Suprapubic skin (tissue), 4 donors: ENCODE data around the gene C10orf105.

ENCODE experiments used
- CTCF ChIP-seq, 2 donors: fragments of 200-600 bp in 1 of 2; fragments of 450-650 bp in 1 of 2; sonication (generic) in 1 of 2; IDR thresholded peaks; one replicate each; pipeline ENCODE4 v1.5.1; 2016 to 2019; ENCODE audit warnings: antibody characterized with exemption in 2 of 2, mild to moderate bottlenecking in 1 of 2, moderate library complexity in 1 of 2
- EP300 ChIP-seq: sonication (generic); formaldehyde crosslinking; IDR thresholded peaks from one replicate; pipeline ENCODE4 v1.6.1; 2017; ENCODE audit warnings: antibody characterized with exemption
- POLR2A ChIP-seq, 2 donors: fragments of 450-650 bp; IDR thresholded peaks; one replicate each; pipeline ENCODE4 v1.6.1; 2017; ENCODE audit warnings: antibody characterized with exemption in 2 of 2, mild to moderate bottlenecking in 2 of 2, moderate library complexity in 2 of 2
- POLR2AphosphoS5 ChIP-seq, 3 donors: sonication (generic); formaldehyde crosslinking; IDR thresholded peaks; one replicate each; pipeline ENCODE4 v1.6.1; 2017; ENCODE audit warnings: antibody characterized with exemption in 3 of 3

DNA sequence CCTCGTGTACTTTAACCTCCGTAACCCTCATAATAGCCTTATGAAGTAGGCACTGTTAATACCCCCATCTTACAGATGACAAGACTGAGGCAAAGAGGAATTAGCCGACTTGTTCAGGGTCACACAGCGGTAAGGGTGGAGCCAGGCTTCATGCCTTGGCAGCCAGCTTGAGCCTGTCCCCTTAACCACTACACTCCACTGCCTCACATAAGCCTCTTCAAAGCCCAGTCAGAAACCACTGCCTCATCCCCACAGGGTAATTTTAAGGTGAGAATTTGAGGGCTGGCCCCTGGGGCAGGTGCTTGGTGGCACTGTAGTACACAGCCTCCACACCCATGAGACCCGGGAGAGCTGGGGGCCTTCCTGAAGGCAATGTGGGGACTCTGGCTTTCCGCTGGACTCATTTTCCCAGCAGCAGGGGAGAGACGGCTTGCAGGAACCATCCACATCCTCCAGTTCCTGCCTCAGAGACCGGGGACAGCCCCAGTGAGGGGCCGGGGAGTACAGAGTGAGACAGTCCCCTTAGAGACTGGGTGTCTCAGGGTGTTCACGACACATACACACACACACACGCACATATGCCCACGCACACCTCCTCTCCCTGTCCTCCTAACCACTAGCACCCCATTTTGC is 7.6 kb upstream of the C10orf105 start:
- no peak for TF ChIP-seq POLR2AphosphoS5 (IDR thresholded peaks at IDR 0.05)
- no peak for TF ChIP-seq CTCF (IDR thresholded peaks at IDR 0.05)
- no peak for TF ChIP-seq POLR2A (IDR thresholded peaks at IDR 0.05)
- no peak for TF ChIP-seq EP300
